Ishikawa (cell line): Measurements from ENCODE around the gene ROBO1.

Experiments
- CEBPB ChIP-seq: IDR thresholded peaks from 2 replicates; pipeline ENCODE4 v1.6.1; 2012
- CREB1 ChIP-seq: IDR thresholded peaks from 2 replicates; pipeline ENCODE4 v1.6.1; 2012; ENCODE audit warnings: low read depth
- EGR1 ChIP-seq: IDR thresholded peaks from 2 replicates; pipeline ENCODE4 v1.6.1; 2012
- EP300 ChIP-seq: IDR thresholded peaks from 2 replicates; pipeline ENCODE4 v1.6.1; 2012; ENCODE audit warnings: borderline replicate concordance
- FOXM1 ChIP-seq: IDR thresholded peaks from 2 replicates; pipeline ENCODE4 v1.6.1; 2012; ENCODE audit warnings: low read depth, borderline replicate concordance
- NFIC ChIP-seq: IDR thresholded peaks from 2 replicates; pipeline ENCODE4 v1.6.1; 2012
- RAD21 ChIP-seq: IDR thresholded peaks from 2 replicates; pipeline ENCODE4 v1.6.1; 2012; ENCODE audit warnings: low read depth
- TAF1 ChIP-seq: IDR thresholded peaks from 2 replicates; pipeline ENCODE4 v1.6.1; 2012; ENCODE audit warnings: low read depth, mild to moderate bottlenecking
- TCF12 ChIP-seq: IDR thresholded peaks from 2 replicates; pipeline ENCODE4 v1.6.1; 2012; ENCODE audit warnings: low read depth
- TEAD4 ChIP-seq: IDR thresholded peaks from 2 replicates; pipeline ENCODE4 v1.6.1; 2012
- YY1 ChIP-seq: IDR thresholded peaks from 2 replicates; pipeline ENCODE4 v1.6.1; 2012; ENCODE audit warnings: low read depth
- ZBTB7A ChIP-seq: IDR thresholded peaks from 2 replicates; pipeline ENCODE4 v1.6.1; 2012; ENCODE audit warnings: low read depth
- TF ChIP-seq, protein P1 (sequence below): IDR thresholded peaks from 2 replicates; pipeline ENCODE4 v1.6.1; 2012
- TF ChIP-seq, protein P2 (sequence below): IDR thresholded peaks from 2 replicates; pipeline ENCODE4 v1.6.1; 2012

DNA sequence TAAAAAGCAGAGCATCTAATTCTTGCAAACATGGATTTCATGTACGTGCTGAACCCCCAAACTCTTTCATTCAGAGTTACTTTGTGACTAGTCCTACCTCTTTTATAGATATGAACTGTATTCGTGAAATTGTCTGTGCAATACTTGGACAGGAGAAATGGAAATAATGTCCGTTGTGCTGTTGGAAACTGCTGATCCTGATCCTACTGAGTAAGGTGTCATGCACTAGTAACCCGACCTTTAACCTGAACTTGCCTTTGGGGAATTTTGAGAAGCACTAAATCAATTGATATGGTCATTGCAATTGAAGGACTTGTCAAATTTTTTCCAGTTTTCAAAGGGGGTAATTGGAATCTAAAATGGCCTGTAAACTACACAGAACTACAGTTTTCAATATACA, 856.4 kb downstream of the ROBO1 start:
- no peak for TF ChIP-seq CEBPB
- no peak for TF ChIP-seq TEAD4
- no peak for TF ChIP-seq FOXM1
- TF ChIP-seq TCF12 = no peak
- TF ChIP-seq TAF1 = no peak
- TF ChIP-seq CREB1 = no peak
- TF ChIP-seq EP300 = no peak
- TF ChIP-seq, protein P1, sequence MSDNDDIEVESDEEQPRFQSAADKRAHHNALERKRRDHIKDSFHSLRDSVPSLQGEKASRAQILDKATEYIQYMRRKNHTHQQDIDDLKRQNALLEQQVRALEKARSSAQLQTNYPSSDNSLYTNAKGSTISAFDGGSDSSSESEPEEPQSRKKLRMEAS = no peak
- TF ChIP-seq RAD21 = no peak
- TF ChIP-seq NFIC = no peak
- no peak for TF ChIP-seq EGR1
- TF ChIP-seq, protein P2, sequence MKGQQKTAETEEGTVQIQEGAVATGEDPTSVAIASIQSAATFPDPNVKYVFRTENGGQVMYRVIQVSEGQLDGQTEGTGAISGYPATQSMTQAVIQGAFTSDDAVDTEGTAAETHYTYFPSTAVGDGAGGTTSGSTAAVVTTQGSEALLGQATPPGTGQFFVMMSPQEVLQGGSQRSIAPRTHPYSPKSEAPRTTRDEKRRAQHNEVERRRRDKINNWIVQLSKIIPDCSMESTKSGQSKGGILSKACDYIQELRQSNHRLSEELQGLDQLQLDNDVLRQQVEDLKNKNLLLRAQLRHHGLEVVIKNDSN = no peak
- TF ChIP-seq ZBTB7A = no peak
- TF ChIP-seq YY1 = no peak
